Measurements from ENCODE around the gene MECP2.

Gene MECP2

DNA sequence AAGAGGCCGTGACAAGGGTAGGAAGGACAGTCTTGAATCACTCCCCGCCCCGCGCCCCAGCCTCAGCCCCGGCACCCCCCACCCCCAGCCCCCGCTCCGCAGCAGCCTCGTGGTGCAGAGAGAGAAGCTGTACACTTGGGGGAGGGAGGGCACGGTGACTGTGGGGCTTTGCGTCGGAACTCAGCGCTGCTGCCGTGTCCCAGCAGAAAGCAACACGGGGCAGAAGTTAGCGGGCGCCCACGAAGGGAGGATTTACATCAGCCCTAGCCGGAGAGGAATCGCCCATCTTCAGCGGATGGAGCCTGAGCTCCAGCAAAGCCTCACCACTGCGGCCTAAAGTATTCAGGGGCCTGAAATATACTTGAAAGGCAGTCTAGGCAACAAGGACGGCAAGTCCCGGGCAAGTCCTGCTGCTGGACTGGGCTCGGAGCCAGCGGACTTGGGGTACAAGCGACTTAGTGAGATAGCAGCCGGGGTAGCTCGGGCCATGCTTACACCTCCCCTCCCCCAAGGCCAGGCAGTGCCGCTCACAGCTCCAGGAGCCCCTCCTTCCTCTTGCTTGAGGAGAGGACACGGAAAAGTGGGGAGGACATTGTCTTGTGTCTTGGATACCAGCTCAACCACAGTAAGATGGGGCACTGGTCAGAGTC lies 28.0 kb upstream of the MECP2 start:
- H3K79me2 ChIP-seq (ENCODE audit: low read length) = no peaks in the 10 kb centered on the region
- H3K27me3 ChIP-seq (ENCODE audit: low read depth, low read length) = no peaks in the 10 kb centered on the region
- no peak overlapping the region for H3K27ac ChIP-seq (ENCODE audit: low read length)
- no peak overlapping the region for H3K4me2 ChIP-seq (ENCODE audit: low read length)
- no peaks in the 10 kb centered on the region for H3K9me3 ChIP-seq (ENCODE audit: insufficient read depth, low read length)
- H3K36me3 ChIP-seq (replicated peaks; ENCODE audit: low read depth, low read length) = no peaks in the 10 kb centered on the region
- H4K20me1 ChIP-seq (ENCODE audit: insufficient read depth, low read length) = no peaks in the 10 kb centered on the region
- TF ChIP-seq, protein P1, sequence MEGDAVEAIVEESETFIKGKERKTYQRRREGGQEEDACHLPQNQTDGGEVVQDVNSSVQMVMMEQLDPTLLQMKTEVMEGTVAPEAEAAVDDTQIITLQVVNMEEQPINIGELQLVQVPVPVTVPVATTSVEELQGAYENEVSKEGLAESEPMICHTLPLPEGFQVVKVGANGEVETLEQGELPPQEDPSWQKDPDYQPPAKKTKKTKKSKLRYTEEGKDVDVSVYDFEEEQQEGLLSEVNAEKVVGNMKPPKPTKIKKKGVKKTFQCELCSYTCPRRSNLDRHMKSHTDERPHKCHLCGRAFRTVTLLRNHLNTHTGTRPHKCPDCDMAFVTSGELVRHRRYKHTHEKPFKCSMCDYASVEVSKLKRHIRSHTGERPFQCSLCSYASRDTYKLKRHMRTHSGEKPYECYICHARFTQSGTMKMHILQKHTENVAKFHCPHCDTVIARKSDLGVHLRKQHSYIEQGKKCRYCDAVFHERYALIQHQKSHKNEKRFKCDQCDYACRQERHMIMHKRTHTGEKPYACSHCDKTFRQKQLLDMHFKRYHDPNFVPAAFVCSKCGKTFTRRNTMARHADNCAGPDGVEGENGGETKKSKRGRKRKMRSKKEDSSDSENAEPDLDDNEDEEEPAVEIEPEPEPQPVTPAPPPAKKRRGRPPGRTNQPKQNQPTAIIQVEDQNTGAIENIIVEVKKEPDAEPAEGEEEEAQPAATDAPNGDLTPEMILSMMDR (IDR thresholded peaks at IDR 0.05; ENCODE audit: low read depth, low read length) = no peak
- no peak for TF ChIP-seq EZH2phosphoT487 (IDR thresholded peaks at IDR 0.05; ENCODE audit: low read depth)
- H2AFZ ChIP-seq (ENCODE audit: low read depth, low read length) = no peak overlapping the region
- no peak overlapping the region for H3K9ac ChIP-seq (ENCODE audit: low read length)
- no peak overlapping the region for H3K4me3 ChIP-seq (ENCODE audit: low read length)
- H3K4me1 ChIP-seq (ENCODE audit: low read length) = no peaks in the 10 kb centered on the region

DNA sequence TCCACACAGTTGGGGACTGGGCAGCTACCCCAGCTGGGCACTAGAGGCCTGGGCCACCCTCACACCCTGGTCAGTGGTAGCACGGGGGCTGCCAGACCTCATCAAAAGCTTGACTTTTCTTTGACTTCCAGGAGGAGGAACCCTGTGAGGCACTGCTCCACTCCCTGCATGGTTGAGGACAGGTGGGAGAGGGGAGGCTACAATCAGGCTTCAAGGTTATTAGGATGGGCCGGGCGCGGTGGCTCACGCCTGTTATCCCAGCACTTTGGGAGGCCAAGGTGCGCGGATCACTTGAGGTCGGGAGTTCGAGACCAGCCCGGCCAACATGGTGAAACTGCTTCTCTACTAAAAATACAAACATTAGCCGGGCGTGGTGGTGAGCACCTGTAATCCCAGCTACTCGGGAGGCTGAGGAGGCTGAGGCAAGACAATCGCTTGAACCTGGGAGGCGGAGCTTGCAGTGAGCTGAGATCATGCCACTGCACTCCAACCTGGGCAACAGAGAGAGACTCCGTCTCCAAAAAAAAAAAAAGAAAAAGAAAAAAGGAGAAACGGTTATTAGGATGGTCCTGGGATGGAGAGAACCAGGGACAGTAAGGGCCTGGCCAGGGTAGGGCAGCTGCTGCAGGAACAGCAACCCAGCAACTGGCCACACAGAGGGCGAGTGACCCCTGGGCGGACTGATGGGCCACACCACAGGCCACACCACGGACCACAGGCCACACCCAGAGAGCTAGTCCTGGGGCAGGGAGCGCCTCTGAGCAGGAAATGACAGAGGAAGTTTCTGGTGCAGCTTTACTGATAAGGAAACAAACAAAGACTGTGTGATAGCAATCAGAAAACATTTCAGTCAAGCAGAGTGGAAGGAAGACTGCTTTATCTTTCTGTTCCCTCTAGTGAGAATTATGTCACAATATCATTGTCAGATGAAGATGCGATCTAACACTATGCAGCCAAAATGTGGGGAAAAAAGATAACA lies 26.0 kb upstream of the MECP2 start:
- Histone ChIP-seq H3K4me3 (ENCODE audit: low read length) (no peak overlapping the region), H3K27me3 (ENCODE audit: low read depth, low read length) (no peaks in the 10 kb centered on the region), H3K79me2 (ENCODE audit: low read length) (no peaks in the 10 kb centered on the region), H3K27ac (ENCODE audit: low read length) (no peak overlapping the region), H3K9me3 (ENCODE audit: insufficient read depth, low read length) (no peaks in the 10 kb centered on the region), H3K9ac (ENCODE audit: low read length) (no peak overlapping the region), H2AFZ (ENCODE audit: low read depth, low read length) (no peak overlapping the region), H4K20me1 (ENCODE audit: insufficient read depth, low read length) (no peaks in the 10 kb centered on the region), H3K4me1 (ENCODE audit: low read length) (no peaks in the 10 kb centered on the region), H3K4me2 (ENCODE audit: low read length) (no peak overlapping the region), H3K36me3 (replicated peaks; ENCODE audit: low read depth, low read length) (no peaks in the 10 kb centered on the region)
- TF ChIP-seq, protein P1 (IDR thresholded peaks at IDR 0.05; ENCODE audit: low read depth, low read length) = no peak
- no peak for TF ChIP-seq EZH2phosphoT487 (IDR thresholded peaks at IDR 0.05; ENCODE audit: low read depth)

- Histone ChIP-seq H4K20me1 (ENCODE audit: insufficient read depth, low read length) (no peaks in the 10 kb centered on the region), H2AFZ (ENCODE audit: low read depth, low read length) (no peak overlapping the region), H3K36me3 (replicated peaks; ENCODE audit: low read depth, low read length) (no peaks in the 10 kb centered on the region), H3K4me2 (ENCODE audit: low read length) (no peak overlapping the region), H3K4me1 (ENCODE audit: low read length) (no peaks in the 10 kb centered on the region), H3K27ac (ENCODE audit: low read length) (no peak overlapping the region), H3K27me3 (ENCODE audit: low read depth, low read length) (no peaks in the 10 kb centered on the region; the same call in 1 of the 2 replicates), H3K9ac (ENCODE audit: low read length) (no peak overlapping the region), H3K9me3 (ENCODE audit: insufficient read depth, low read length) (no peaks in the 10 kb centered on the region), H3K79me2 (ENCODE audit: low read length) (no peaks in the 10 kb centered on the region), H3K4me3 (ENCODE audit: low read length) (no peak overlapping the region)
- TF ChIP-seq, protein P1 (IDR thresholded peaks at IDR 0.05; ENCODE audit: low read depth, low read length) = no peak
- TF ChIP-seq EZH2phosphoT487 (IDR thresholded peaks at IDR 0.05; ENCODE audit: low read depth) = no peak
These were observed 24.4 kb upstream of the MECP2 start for GRCh38 chrX:154121961-154122360.

DNA sequence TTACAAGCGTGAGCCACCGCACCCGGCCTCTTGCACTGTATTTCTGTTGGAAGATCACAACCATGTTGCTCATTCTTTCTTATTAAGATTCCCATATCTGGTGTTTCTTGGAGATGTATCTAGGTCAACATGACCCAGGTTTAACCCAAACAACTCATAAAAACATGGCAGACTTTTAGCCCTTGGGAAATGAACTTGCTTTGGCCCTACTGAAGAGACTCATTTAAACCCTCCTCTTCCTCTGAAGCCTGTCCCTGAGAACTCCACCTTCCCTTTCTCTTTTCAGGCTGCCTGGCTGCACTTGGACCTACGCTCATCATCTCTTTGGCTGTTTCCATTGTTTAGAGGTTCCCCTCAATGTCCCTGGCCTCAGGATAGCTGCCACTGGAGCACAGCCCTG lies 23.7 kb upstream of the MECP2 start:
- H3K27ac ChIP-seq (ENCODE audit: low read length) = no peak overlapping the region
- H3K9me3 ChIP-seq (ENCODE audit: insufficient read depth, low read length) = no peaks in the 10 kb centered on the region
- H3K27me3 ChIP-seq (ENCODE audit: low read depth, low read length) = no peaks in the 10 kb centered on the region; the same call in 1 of the 2 replicates
- H2AFZ ChIP-seq (ENCODE audit: low read depth, low read length) = no peak overlapping the region
- H3K36me3 ChIP-seq (replicated peaks; ENCODE audit: low read depth, low read length) = no peaks in the 10 kb centered on the region
- no peak overlapping the region for H3K4me3 ChIP-seq (ENCODE audit: low read length)
- no peak overlapping the region for H3K9ac ChIP-seq (ENCODE audit: low read length)
- H3K4me1 ChIP-seq (ENCODE audit: low read length) = no peaks in the 10 kb centered on the region
- H3K4me2 ChIP-seq (ENCODE audit: low read length) = no peak overlapping the region
- no peaks in the 10 kb centered on the region for H4K20me1 ChIP-seq (ENCODE audit: insufficient read depth, low read length)
- no peaks in the 10 kb centered on the region for H3K79me2 ChIP-seq (ENCODE audit: low read length)
- TF ChIP-seq, protein P1 (IDR thresholded peaks at IDR 0.05; ENCODE audit: low read depth, low read length) = no peak
- TF ChIP-seq EZH2phosphoT487 (IDR thresholded peaks at IDR 0.05; ENCODE audit: low read depth) = no peak

Data from OCI-LY3 (cell line).